Endothelial cell (in vitro differentiated cells): ENCODE measurements around the gene BOD1L1. TPM values are rescaled to one million over a fixed set of nuclear protein-coding genes. Genes with fewer than 3 reads are reported as not detected.

ENCODE experiments used
- DNase-seq: peaks from one replicate; pipeline ENCODE4 v3.0.0; 2021; ENCODE audit warnings: low spot score
- H3K27ac Mint-ChIP-seq: one replicate; pipeline ENCODE4 v1.8.0; 2021; ENCODE audit warnings: mixed read lengths, inconsistent platforms; ENCODE audit not compliant: unreplicated experiment
- H3K27me3 Mint-ChIP-seq: one replicate; pipeline ENCODE4 v1.8.0; 2021; ENCODE audit warnings: mild to moderate bottlenecking, moderate library complexity, mixed read lengths, inconsistent platforms; ENCODE audit not compliant: unreplicated experiment
- H3K36me3 Mint-ChIP-seq: one replicate; pipeline ENCODE4 v1.8.0; 2021; ENCODE audit warnings: mild to moderate bottlenecking, low read depth, mixed read lengths, inconsistent platforms; ENCODE audit not compliant: unreplicated experiment
- H3K4me1 Mint-ChIP-seq: one replicate; pipeline ENCODE4 v1.8.0; 2021; ENCODE audit warnings: mild to moderate bottlenecking, mixed read lengths, inconsistent platforms; ENCODE audit not compliant: unreplicated experiment
- H3K4me3 Mint-ChIP-seq: one replicate; pipeline ENCODE4 v1.8.0; 2021; ENCODE audit warnings: mild to moderate bottlenecking, mixed read lengths, inconsistent platforms; ENCODE audit not compliant: unreplicated experiment
- H3K9me3 Mint-ChIP-seq: one replicate; pipeline ENCODE4 v1.8.0; 2021; ENCODE audit warnings: mixed read lengths, inconsistent platforms; ENCODE audit not compliant: unreplicated experiment
- total RNA-seq: library from RNA; stranded (reverse); fragmentation: NEBNext Ultra II Directional; extraction: Animal tissue kit (Norgen Biotek cat#: 25700); gene quantifications from one replicate; pipeline ENCODE4 v1.2.1, GENCODE V29; 2021; ENCODE audit not compliant: unreplicated experiment
- TF ChIP-seq, protein P1 (sequence below): fragments of 200-600 bp; sonication (generic); IDR thresholded peaks from one replicate; pipeline ENCODE4 v1.5.0; 2021; ENCODE audit warnings: antibody characterized with exemption; ENCODE audit not compliant: unreplicated experiment

Gene BOD1L1
- total RNA-seq, 1 donor from 2014 or later: 49.7 TPM

DNA sequence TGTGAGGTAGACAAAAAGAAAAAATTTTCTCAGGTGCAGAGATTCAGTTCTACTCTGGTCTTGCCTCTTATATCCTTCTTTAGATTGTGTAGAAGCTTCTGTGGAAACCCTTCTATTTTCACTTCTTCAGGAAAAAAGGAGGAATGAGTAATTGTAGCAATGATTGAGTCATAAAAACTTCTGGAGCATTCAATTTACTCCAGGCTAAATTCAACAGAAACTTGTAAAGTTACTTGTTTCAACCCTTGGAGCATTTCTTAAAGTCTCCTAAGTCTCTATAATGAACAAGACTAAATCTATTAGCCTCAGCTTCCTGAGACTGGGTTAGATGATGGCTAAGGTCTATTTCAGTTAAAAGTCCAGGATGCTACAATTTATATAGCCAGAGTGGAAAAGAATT, 29.9 kb downstream of the BOD1L1 start:
- no peak for DNase-seq
- Mint-ChIP-seq H3K27me3 (peaks cover 8% of the 10 kb centered on the region), H3K9me3 (no peaks in the 10 kb centered on the region), H3K4me3 (no peak overlapping the region), H3K27ac (no peak overlapping the region), H3K36me3 (peaks cover 34% of the 10 kb centered on the region), H3K4me1 (peaks cover 22% of the 10 kb centered on the region)
- TF ChIP-seq, protein P1, sequence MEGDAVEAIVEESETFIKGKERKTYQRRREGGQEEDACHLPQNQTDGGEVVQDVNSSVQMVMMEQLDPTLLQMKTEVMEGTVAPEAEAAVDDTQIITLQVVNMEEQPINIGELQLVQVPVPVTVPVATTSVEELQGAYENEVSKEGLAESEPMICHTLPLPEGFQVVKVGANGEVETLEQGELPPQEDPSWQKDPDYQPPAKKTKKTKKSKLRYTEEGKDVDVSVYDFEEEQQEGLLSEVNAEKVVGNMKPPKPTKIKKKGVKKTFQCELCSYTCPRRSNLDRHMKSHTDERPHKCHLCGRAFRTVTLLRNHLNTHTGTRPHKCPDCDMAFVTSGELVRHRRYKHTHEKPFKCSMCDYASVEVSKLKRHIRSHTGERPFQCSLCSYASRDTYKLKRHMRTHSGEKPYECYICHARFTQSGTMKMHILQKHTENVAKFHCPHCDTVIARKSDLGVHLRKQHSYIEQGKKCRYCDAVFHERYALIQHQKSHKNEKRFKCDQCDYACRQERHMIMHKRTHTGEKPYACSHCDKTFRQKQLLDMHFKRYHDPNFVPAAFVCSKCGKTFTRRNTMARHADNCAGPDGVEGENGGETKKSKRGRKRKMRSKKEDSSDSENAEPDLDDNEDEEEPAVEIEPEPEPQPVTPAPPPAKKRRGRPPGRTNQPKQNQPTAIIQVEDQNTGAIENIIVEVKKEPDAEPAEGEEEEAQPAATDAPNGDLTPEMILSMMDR: no peak

DNA sequence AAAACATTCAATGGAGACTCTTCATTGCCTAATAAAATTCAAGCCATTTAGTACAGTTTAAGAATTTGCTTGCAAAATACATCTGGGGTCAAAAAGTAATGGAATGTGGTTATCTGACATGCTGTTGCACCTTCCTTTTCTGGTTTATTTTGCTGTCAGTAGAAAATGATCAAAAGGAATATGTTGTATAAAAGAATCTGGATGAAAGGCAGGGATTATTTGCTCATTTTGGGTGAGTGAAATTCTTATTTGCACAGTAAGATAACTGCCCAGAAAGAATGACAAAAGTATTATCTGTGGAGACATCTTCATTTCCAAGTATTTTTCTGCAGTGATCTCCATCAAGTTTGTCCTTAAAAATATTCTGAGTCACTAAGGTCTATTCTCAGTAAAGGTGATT, 30.4 kb downstream of the BOD1L1 start:
- no peaks in the 10 kb centered on the region for H3K9me3 Mint-ChIP-seq
- H3K27me3 Mint-ChIP-seq: peaks cover 4% of the 10 kb centered on the region
- H3K4me1 Mint-ChIP-seq: peaks cover 18% of the 10 kb centered on the region
- H3K27ac Mint-ChIP-seq: no peak overlapping the region
- no peak overlapping the region for H3K4me3 Mint-ChIP-seq
- TF ChIP-seq, protein P1: no peak
- no peak for DNase-seq
- peaks cover 30% of the 10 kb centered on the region for H3K36me3 Mint-ChIP-seq

GRCh38 chr4:13592220-13592619, 35.3 kb downstream of the BOD1L1 start:
- Mint-ChIP-seq H3K4me1 (no peaks in the 10 kb centered on the region), H3K36me3 (peaks cover 5% of the 10 kb centered on the region), H3K27ac (no peak overlapping the region), H3K4me3 (no peak overlapping the region), H3K27me3 (no peaks in the 10 kb centered on the region), H3K9me3 (no peaks in the 10 kb centered on the region)
- no peak for DNase-seq
- TF ChIP-seq, protein P1: no peak

- H3K36me3 Mint-ChIP-seq: peaks cover 1% of the 10 kb centered on the region
Measured at GRCh38 chr4:13590766-13591165, 36.8 kb downstream of the BOD1L1 start.

GRCh38 chr4:13588954-13589353, 38.6 kb downstream of the BOD1L1 start:
- TF ChIP-seq, protein P1: no peak
- Mint-ChIP-seq H3K36me3 (peaks cover 12% of the 10 kb centered on the region), H3K27me3 (no peaks in the 10 kb centered on the region)

More at GRCh38 chr4:13590766-13591165, 36.8 kb downstream of the BOD1L1 start:
- TF ChIP-seq, protein P1: no peak
- Mint-ChIP-seq H3K9me3 (no peaks in the 10 kb centered on the region), H3K4me3 (no peak overlapping the region), H3K27me3 (no peaks in the 10 kb centered on the region), H3K27ac (no peak overlapping the region), H3K4me1 (no peaks in the 10 kb centered on the region)
- no peak for DNase-seq

More at GRCh38 chr4:13588954-13589353, 38.6 kb downstream of the BOD1L1 start:
- no peaks in the 10 kb centered on the region for H3K9me3 Mint-ChIP-seq
- DNase-seq: no peak
- H3K4me3 Mint-ChIP-seq: no peak overlapping the region
- H3K27ac Mint-ChIP-seq: no peak overlapping the region
- H3K4me1 Mint-ChIP-seq: no peaks in the 10 kb centered on the region
